H7 (cell line): ENCODE data around the gene NOX3. TPM values are rescaled to one million over a fixed set of nuclear protein-coding genes. Genes with fewer than 3 reads are reported as not detected.

ENCODE experiments used
- DNase-seq: peaks from one replicate; pipeline ENCODE4 v3.0.0; 2012
- H3K27me3 ChIP-seq: 2 replicates; pipeline ENCODE4 v1.6.0; 2011; ENCODE audit warnings: mild to moderate bottlenecking, low read length; ENCODE audit not compliant: control insufficient read depth, insufficient read depth
- H3K36me3 ChIP-seq: replicated peaks from 2 replicates; pipeline ENCODE4 v1.5.1; 2011; ENCODE audit warnings: low read length; ENCODE audit not compliant: control insufficient read depth, insufficient read depth
- H3K4me3 ChIP-seq: 2 replicates; pipeline ENCODE4 v1.5.1; 2011; ENCODE audit warnings: low read depth, mild to moderate bottlenecking, control low read depth, low read length, moderate library complexity; ENCODE audit not compliant: insufficient read depth
- total RNA-seq: library from RNA; depleted of rRNA; stranded (reverse); fragments of >200 nt; shearing (Covaris generic); gene quantifications from 2 replicates; pipeline ENCODE4 v1.2.3, GENCODE V29; 2014

The NOX3 gene
- total RNA-seq, 1 experiment from 2014 or later, result not detected

- Histone ChIP-seq H3K4me3 (no peak overlapping the region), H3K27me3 (no peaks in the 10 kb centered on the region), H3K36me3 (no peaks in the 10 kb centered on the region)
- DNase-seq, result no peak
Observed at GRCh38 chr6:155449450-155450239, 6.0 kb downstream of the NOX3 start.

GRCh38 chr6:155448668-155449449 is 6.8 kb downstream of the NOX3 start:
- DNase-seq, result no peak
- Histone ChIP-seq H3K27me3 (no peaks in the 10 kb centered on the region), H3K36me3 (no peaks in the 10 kb centered on the region), H3K4me3 (no peak overlapping the region)

GRCh38 chr6:155447949-155448348 is 7.7 kb downstream of the NOX3 start:
- DNase-seq, result no peak
- no peaks in the 10 kb centered on the region for H3K36me3 ChIP-seq
- H3K27me3 ChIP-seq, result no peaks in the 10 kb centered on the region
- no peak overlapping the region for H3K4me3 ChIP-seq

GRCh38 chr6:155444952-155445903 is 10.4 kb downstream of the NOX3 start:
- Histone ChIP-seq H3K27me3 (no peaks in the 10 kb centered on the region), H3K36me3 (no peaks in the 10 kb centered on the region), H3K4me3 (no peak overlapping the region)
- no peak for DNase-seq

GRCh38 chr6:155444120-155444917 is 11.3 kb downstream of the NOX3 start:
- Histone ChIP-seq H3K36me3 (no peaks in the 10 kb centered on the region), H3K27me3 (no peaks in the 10 kb centered on the region), H3K4me3 (no peak overlapping the region)
- DNase-seq, result no peak

GRCh38 chr6:155443168-155443567 is 12.5 kb downstream of the NOX3 start:
- Histone ChIP-seq H3K27me3 (no peaks in the 10 kb centered on the region), H3K4me3 (no peak overlapping the region), H3K36me3 (no peaks in the 10 kb centered on the region)
- no peak for DNase-seq

- Histone ChIP-seq H3K27me3 (no peaks in the 10 kb centered on the region), H3K36me3 (no peaks in the 10 kb centered on the region), H3K4me3 (no peak overlapping the region)
- DNase-seq, result no peak
Observed at GRCh38 chr6:155442562-155442961, 13.1 kb downstream of the NOX3 start.

GRCh38 chr6:155441112-155441465 is 14.6 kb downstream of the NOX3 start:
- DNase-seq, result no peak
- H3K27me3 ChIP-seq, result no peaks in the 10 kb centered on the region
- no peaks in the 10 kb centered on the region for H3K36me3 ChIP-seq
- H3K4me3 ChIP-seq, result no peak overlapping the region

- Histone ChIP-seq H3K36me3 (no peaks in the 10 kb centered on the region), H3K27me3 (no peaks in the 10 kb centered on the region), H3K4me3 (no peak overlapping the region)
- DNase-seq, result no peak
Observed at GRCh38 chr6:155440398-155441111, 15.1 kb downstream of the NOX3 start.

- H3K4me3 ChIP-seq, result no peak overlapping the region
- no peaks in the 10 kb centered on the region for H3K36me3 ChIP-seq
- H3K27me3 ChIP-seq, result no peaks in the 10 kb centered on the region
- DNase-seq, result no peak
Observed at GRCh38 chr6:155439376-155439775, 16.3 kb downstream of the NOX3 start.

- H3K4me3 ChIP-seq, result no peak overlapping the region
- DNase-seq, result no peak
- no peaks in the 10 kb centered on the region for H3K27me3 ChIP-seq
- H3K36me3 ChIP-seq, result no peaks in the 10 kb centered on the region
Observed at GRCh38 chr6:155436981-155437749, 18.5 kb downstream of the NOX3 start.

GRCh38 chr6:155434829-155435423 is 20.7 kb downstream of the NOX3 start:
- Histone ChIP-seq H3K27me3 (no peaks in the 10 kb centered on the region), H3K36me3 (no peaks in the 10 kb centered on the region), H3K4me3 (no peak overlapping the region)
- DNase-seq, result no peak
